ENCODE data around the gene PER1. TPM values are rescaled to one million over a fixed set of nuclear protein-coding genes. Genes with fewer than 3 reads are reported as not detected.
A peak's percentile ranks its signal among the peaks of the same experiment; 100 is the strongest.

Gene PER1
- total RNA-seq, 4 donors from 2014 or later, result 197 to 545 (median 266) TPM

- H3K4me3 ChIP-seq (ENCODE audit: low read depth, poor library complexity, severe bottlenecking), result no peak within 1 kb of the TSS
- WGBS, 2 donors, result 0% methylated on average over 29 of the region's 29 CpGs
- TF ChIP-seq POLR2A (IDR thresholded peaks at IDR 0.05) (no peak), CTCF (IDR thresholded peaks at IDR 0.05) (no peak)
- no peak for DNase-seq (ENCODE audit: low spot score in 2 of 2)
- intact Hi-C loops (cut with DNase I; ENCODE audit: low total_unique reads), result no loop called here
Measured at GRCh38 chr17:8123695-8124349, 28.4 kb downstream of the PER1 start, which contains the start of gene HES7. HES7 (minus strand) TSS chr17:8124106; CDS start chr17:8124084, 22 bp downstream.

GRCh38 chr17:8122924-8123694 is 29.1 kb downstream of the PER1 start:
- 0 to 1% methylated on average over 45 to 55 of the region's 55 CpGs for WGBS, 2 donors
- no peak for TF ChIP-seq POLR2A (IDR thresholded peaks at IDR 0.05)
- no peak for TF ChIP-seq CTCF (IDR thresholded peaks at IDR 0.05)
- no peak overlapping the region for H3K4me3 ChIP-seq (ENCODE audit: low read depth, poor library complexity, severe bottlenecking)
- DNase-seq (ENCODE audit: low spot score in 2 of 2), result peak in 1 of 2 donors; percentile 93
- intact Hi-C loops (cut with DNase I; ENCODE audit: low total_unique reads), result no loop called here

- intact Hi-C loops (cut with DNase I; ENCODE audit: low total_unique reads), result no loop called here
- 0 to 1% methylated on average over 29 of the region's 29 CpGs for WGBS, 2 donors
- DNase-seq (ENCODE audit: low spot score in 2 of 2), result peak in 1 of 2 donors; percentile 89
- TF ChIP-seq CTCF (IDR thresholded peaks at IDR 0.05) (no peak), POLR2A (IDR thresholded peaks at IDR 0.05) (no peak)
- peak overlapping the region; percentile 38 for H3K4me3 ChIP-seq (ENCODE audit: low read depth, poor library complexity, severe bottlenecking)
Measured at GRCh38 chr17:8122422-8122923, 29.7 kb downstream of the PER1 start.

GRCh38 chr17:8121681-8122421 is 30.4 kb downstream of the PER1 start:
- peak in 1 of 2 donors; percentile 91 for DNase-seq (ENCODE audit: low spot score in 2 of 2)
- 0 to 1% methylated on average over 45 to 74 of the region's 76 CpGs for WGBS, 2 donors
- TF ChIP-seq CTCF (IDR thresholded peaks at IDR 0.05) (no peak), POLR2A (IDR thresholded peaks at IDR 0.05) (no peak)
- H3K4me3 ChIP-seq (ENCODE audit: low read depth, poor library complexity, severe bottlenecking), result peak overlapping the region; percentile 38
- intact Hi-C loops (cut with DNase I; ENCODE audit: low total_unique reads), result no loop called here

- WGBS, 2 donors, result 0 to 1% methylated on average over 12 to 16 of the region's 25 CpGs
- intact Hi-C loops (cut with DNase I; ENCODE audit: low total_unique reads), result no loop called here
- peak overlapping the region; percentile 38 for H3K4me3 ChIP-seq (ENCODE audit: low read depth, poor library complexity, severe bottlenecking)
- TF ChIP-seq CTCF (IDR thresholded peaks at IDR 0.05) (no peak), POLR2A (IDR thresholded peaks at IDR 0.05) (no peak)
- DNase-seq (ENCODE audit: low spot score in 2 of 2), result no peak
Measured at GRCh38 chr17:8121407-8121680, 30.9 kb downstream of the PER1 start.

All from lower leg skin (tissue), 4 donors.